Esophagus squamous epithelium (tissue), 4 donors: ENCODE results near the gene GABRG3.

ENCODE experiments used
- POLR2A ChIP-seq, 4 donors: fragments of 450-650 bp; IDR thresholded peaks; one replicate each; pipeline ENCODE4 v1.6.1; 2017; ENCODE audit warnings: antibody characterized with exemption in 4 of 4, mild to moderate bottlenecking in 4 of 4, moderate library complexity in 3 of 4
- TF ChIP-seq, protein P1 (sequence below), 6 experiments: fragments of 450-650 bp in 4 of 6; fragments of 200-600 bp in 2 of 6; sonication (generic) in 2 of 6; IDR thresholded peaks; one replicate each; pipeline ENCODE4 v1.5.1; 2016 to 2019; ENCODE audit warnings: antibody characterized with exemption in 6 of 6, mild to moderate bottlenecking in 4 of 6, moderate library complexity in 4 of 6

- TF ChIP-seq, protein P1, sequence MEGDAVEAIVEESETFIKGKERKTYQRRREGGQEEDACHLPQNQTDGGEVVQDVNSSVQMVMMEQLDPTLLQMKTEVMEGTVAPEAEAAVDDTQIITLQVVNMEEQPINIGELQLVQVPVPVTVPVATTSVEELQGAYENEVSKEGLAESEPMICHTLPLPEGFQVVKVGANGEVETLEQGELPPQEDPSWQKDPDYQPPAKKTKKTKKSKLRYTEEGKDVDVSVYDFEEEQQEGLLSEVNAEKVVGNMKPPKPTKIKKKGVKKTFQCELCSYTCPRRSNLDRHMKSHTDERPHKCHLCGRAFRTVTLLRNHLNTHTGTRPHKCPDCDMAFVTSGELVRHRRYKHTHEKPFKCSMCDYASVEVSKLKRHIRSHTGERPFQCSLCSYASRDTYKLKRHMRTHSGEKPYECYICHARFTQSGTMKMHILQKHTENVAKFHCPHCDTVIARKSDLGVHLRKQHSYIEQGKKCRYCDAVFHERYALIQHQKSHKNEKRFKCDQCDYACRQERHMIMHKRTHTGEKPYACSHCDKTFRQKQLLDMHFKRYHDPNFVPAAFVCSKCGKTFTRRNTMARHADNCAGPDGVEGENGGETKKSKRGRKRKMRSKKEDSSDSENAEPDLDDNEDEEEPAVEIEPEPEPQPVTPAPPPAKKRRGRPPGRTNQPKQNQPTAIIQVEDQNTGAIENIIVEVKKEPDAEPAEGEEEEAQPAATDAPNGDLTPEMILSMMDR (IDR thresholded peaks at IDR 0.05) = no peak
- TF ChIP-seq POLR2A (IDR thresholded peaks at IDR 0.05) = no peak
Measured at GRCh38 chr15:27256446-27256845, 285.5 kb downstream of the GABRG3 start.
